GF-D8 (cell line): Measurements from ENCODE around the gene CHN1.

Source experiments
- DNase-seq: peaks from one replicate; lab custom pipeline; 2025; lab: John Stamatoyannopoulos, UW

CHN1 gene

DNA sequence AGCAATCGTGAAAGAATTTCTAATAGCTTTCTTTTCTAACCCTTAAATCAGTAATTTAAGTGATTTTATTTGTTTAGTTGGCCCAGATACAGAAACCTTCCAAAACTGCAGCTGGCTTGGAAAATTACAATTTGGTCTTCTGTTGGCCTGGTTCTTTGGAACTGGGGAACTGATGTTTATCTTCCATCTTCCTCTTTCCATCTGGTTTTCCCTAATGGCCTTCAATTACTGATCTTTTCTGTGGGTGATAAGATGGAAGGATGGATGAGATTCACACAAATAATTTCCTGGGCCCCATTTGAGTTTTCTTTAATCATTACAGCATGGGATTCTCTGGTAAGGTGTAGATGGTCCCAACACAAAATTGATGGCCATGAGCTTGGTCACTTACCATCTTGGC is 134.4 kb downstream of the CHN1 start:
- DNase-seq = no peak

DNA sequence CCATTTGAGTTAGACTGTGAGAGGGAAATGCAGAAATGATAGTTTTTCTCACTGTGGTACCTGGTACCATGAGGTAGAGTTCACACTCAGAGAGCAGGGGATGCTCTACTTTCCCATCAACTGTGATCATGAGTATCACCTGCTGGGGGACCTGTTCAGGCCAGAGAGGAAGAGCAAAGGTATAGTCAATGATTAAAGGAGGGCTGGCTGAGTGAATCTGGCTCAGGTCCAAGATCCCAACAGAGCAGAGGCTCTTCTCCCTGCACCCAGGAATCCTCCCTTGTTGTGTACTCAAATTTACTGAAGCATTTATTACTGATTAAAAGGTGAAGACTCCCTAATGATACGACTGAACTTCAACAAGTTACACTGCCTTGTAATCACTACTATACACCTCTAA is 136.3 kb downstream of the CHN1 start:
- DNase-seq = no peak

DNA sequence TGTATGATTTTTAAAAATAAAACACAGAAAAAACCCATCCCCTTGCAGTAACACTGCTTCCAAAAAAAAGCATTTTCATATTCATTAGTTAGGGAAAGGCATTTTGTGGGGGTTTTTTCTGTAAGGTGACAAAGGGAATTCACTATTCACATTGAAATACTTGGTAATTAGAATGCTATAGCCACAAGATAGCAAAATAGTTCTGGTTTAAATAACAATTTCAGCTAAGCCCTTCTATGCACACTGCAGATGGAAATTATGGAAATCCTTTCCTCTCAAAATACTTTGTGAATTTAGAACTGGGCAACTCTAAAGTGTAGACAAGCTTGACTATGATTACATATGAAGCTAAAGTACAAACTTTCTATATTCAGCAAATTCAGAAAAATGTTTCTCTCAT is 138.8 kb downstream of the CHN1 start:
- no peak for DNase-seq

DNA sequence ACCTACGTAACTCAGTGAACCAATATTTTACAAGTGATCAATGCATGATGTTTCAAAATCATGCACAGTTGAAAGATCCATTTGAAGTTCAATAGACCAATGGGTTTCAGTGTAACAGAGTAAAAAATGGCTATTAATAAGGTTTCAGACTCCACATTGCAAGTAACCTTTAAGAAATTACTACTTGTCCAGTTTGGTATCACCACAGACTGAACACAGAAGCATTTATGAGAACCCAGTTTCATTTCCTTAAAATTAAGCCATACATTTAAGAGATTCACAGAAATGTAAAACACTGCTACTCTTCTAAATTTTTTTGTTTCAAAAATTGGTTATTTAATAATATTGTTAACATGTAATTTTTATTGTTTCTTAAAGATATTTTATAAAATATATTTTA is 142.0 kb downstream of the CHN1 start:
- DNase-seq = no peak

DNA sequence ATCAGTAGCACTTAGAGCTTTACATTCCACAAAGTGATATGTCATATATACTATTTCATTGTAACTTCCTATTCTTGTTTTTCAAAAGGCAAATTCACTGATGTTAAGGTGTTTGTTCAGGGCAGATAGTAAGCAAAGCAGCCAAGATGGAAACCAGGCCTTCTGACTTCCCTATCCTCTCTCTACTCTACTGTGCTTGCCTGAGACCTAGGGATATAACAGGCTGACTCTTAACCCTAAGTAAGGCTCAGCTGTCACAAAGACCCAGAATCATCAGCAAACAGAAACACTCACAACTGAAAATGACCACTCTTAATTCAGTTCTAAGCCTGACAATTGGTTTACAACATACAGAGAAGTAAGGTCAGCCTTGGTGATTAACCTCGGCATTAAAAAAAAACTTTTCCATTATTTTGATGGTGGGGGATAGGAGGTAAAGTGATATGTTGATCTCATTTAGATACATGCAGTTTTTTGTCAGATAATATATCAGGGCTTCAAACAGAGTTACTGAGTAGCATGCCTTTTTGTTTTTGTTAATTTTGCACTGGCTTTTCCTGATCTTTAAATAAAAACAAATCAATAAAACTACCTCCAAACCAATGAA is 145.5 kb downstream of the CHN1 start:
- no peak for DNase-seq

DNA sequence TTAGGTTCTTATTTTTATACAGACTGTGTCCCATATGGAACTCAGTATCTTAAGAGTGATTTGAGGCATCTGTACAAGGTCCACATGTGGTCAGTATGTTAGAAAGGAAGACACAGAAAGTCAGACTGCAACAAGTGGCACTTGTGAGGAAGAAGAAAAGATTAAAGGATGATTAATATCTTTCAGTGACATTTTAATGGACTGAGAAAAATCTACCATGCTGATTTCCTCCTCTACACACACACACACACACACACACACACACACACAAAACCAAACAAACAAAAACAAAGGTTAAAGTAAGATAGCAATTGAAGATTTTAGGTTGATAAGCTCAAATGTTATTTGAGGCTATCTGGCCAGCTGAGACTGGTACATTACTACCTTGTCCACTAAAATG is 146.4 kb downstream of the CHN1 start:
- DNase-seq = no peak

DNA sequence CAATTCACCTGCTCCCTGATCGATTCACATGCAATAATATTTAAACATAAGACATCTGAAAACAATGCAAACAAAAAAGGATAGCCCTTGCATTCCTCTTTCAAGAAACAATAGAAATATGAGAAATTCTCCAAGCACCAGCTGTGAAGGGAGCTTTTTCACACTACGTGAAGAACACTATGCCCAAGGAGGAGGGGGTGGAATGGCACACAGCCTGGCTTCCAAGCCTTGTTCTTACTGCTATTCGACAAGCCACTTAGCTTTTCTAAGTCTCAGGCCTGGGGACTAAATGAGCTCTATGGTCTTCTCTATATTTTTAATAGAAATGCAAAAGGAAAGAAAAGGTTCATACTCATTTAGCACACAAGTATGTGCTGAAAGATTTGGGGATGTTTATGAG is 148.7 kb downstream of the CHN1 start:
- no peak for DNase-seq

DNA sequence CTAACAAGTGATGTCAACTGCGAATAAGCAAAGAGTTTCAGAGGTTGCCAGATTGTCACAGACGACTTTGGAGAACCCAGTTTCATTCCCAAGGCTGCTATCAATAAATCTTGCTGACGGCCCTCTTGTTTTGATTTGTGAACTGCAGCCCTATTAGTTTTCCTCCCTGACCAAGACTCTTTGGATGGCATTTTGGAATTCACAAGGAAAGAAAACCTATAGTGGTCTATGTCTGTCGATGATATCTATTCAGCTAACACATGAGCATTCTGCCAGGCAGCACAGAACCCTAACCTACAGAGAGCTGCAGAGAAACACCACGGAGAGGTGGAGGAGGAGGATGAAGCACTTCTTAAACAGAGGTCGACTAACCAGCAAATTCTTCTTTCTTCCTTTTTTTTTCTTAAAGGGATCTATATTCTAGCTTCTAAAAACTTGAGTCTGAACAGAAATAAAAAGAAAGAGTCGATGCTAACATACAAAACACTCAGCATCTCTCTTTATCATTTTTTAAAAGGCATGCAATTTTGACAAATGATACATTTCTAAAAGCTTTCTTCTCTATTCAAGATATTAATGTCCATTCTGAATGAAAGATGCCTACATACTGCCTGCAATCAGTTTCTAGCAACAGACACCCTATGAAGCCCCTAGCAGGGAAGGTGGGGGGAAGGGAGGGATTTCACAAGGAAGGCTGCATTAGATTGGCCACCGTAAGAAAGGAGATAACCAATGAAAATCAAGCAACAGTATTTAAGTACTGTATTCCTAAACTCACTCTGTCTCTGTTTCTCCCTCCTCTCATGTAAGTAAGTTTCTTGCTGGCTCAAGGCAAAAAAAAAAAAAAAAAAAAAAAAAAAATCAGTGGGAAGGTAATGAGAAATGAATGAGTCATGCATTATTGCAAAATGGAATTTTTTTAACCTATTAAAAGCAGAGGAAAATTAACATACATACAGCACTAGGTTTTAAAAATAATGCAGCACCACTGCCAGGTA is 157.9 kb downstream of the CHN1 start:
- DNase-seq = no peak

DNA sequence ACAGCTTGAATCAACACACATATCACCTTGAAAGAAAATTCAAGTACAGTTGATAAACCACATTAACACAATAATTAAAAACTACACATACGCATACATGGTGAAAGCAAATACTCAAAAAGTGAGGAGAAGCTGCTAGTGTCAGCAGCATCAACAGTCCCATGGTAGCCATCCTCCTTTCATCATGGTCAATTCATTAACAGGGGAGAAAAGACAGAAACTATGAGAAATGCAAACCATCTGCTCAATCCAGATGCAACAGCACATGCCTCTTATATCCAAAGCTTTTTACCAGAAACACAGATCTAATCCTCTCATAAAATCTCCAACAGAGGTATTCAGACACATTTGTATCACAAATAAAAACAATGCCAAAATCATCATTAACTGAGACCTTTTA is 159.0 kb downstream of the CHN1 start:
- DNase-seq = no peak

DNA sequence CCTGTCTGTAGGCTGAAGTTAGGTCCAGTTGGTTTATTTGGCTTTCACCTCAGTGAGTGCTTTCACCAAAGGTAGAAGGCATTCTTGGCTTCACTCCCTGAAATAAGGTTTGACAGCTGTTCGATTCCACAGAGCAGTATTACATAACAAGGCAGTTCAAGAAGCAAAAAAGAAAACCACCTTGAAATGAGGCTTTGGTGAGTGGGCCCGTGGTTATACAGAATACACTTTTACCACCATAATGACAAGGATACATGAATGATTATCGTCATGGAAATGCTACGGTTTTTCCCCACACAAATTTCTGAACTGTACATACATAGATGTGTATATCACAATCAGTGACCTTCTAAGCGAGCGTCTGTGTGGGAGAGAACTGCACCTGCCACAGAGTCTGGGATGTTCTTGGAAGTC is 160.9 kb downstream of the CHN1 start:
- DNase-seq = no peak

DNA sequence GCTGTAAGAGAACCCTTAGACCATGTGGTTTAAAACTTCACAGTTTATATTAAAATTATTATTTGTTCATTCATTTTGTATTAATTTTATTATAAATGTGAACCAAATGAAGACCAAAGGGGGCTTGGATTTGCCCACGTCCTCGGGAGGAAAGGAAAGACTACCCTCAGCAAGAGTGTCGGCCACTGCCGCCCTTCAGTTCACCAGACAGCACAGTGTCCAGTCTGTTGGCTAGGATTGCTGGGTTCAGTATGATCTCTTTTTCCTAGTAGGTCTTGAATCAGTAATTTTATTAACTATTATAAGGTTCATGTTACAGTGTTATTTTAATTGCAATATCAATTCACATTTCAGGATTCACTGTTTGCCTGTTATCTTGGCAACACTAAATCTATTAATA is 162.7 kb downstream of the CHN1 start:
- no peak for DNase-seq

DNA sequence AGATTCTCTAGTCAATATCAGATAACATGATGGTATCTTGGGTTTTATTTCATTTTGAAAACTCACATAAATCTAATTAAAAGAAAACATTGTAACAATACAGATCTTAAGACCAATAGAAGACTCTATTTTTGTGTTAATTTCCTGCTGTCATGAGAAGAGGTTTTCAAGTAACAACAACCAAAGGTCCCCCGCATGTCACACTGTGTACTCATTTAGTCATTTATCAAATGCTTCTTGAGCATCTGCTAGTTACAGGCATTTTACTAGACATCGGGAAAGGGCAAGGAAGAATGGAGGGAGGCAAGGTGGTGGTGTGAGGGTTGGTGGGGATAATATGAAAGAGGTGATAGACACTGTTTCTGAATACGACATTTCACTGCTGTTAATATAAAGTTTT is 163.2 kb downstream of the CHN1 start:
- no peak for DNase-seq

DNA sequence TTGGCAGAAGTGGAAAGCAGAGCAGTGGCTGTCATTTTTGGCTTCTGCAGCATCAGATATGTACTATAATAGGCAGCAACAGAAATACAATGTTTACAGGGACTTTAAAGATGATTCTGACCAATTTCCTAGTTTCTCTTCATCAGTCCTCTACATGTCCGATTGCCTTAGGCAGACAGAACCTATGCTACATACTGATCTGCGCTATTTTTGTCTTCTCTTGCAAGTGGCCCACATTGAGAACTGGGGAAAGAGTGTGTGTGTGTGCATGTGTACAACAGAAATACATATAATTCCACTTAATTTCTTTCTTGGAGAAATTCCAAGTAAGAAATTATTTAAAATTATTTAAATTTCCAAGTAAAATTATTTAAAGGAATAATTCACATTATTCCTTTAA is 163.8 kb downstream of the CHN1 start:
- no peak for DNase-seq

DNA sequence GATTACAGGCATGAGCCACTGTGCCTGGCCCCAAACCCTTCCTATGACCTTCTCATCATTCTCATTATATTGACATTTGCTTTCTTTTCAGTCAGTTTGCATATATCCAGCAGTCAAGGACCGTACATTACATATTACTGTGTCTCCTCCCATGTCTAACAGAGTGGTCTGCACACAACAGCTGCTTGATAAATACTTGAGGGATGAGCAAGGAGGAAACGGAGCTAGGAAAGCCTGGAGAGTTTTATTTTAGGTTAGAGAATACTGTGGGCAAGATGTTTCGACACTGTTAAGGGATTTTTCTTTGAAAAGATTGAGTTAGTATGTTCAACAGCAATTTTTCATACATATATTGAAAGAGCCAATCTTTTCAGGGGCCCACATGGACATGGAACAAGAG is 164.7 kb downstream of the CHN1 start:
- no peak for DNase-seq

DNA sequence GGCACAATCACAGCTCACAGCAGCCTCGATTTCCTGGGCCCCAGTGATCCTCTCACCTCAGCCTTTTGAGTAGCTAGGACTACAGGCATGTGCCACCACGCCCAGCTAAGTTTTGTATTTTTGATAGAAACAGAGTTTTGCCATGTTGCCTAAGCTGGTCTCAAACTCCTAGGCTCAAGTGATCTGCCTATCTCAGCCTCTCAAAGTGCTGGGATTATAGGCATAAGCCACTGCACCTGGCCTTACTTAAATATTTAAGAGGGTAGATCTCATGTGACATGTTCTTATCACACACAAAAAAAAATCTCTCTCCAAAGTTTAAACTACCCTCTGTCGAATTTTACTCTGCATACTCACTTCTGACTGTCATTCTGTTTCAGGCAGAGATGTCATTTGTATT is 165.5 kb downstream of the CHN1 start:
- no peak for DNase-seq

DNA sequence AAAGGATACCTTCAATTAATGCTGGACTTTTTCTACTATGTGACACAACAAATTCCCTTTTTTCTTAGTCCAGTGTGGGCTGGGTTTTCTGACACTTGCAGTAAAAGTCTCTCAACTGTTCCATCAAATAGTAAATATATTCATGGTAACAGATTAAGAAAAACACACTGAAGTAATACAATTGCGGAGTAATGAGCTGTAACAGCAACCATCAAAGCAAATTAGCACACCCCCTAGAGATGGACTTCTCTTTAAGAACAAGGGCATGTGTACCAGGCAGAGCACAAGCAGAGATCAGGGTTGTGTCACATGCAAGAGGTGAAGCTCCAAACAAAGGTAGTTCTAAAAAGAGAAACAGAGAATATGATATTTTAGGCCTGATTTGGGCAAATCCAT is 168.2 kb downstream of the CHN1 start:
- no peak for DNase-seq

DNA sequence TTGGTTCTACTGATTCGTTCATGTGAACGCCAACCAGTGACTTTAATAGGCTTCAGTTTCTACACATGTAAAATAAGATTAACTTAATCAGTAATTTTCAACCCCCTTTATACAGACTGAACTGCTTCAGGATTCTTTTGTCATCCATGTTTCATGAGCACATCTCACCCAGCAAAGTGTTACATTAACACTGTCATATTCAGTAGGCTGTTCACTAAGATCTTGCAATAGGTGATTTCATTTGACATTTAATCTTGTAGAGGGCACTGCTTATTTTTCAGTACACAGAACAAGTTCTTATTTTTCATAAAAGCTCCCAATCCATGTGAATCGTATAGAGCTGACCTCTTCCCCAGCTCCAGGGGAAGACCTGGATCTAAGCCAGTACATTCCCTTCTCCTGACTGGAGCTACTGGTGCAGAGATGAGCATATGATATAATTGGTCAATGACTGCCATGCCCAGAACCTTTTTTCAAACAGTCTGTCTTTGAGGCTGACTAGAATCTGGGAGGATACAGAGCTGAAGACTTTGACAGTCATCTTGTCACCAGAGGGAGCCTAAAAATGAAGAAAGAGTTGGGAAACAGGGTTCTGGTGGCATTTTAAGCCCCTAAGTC is 168.7 kb downstream of the CHN1 start:
- DNase-seq = no peak

DNA sequence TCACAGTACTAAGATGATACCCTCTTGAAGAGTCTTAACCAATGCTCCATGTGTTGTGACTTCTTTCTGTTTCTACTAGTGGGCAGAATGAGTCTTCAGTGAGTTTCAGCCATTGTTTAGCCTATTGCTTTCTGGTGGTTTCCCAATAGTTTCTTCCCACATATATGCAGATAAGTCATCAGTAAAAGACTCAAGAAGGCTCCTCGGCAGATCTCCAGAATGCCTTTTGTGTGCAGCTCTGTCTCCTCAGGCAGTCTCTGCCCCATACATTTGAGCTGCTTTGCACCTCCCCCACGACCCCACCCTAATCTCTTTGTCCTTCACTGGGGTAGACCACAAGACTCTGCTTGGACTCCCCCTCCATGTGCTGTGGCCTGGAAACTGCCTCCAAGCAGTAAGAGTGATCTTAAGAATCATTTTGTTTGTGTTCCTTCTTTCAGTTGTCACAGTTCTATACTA is 169.4 kb downstream of the CHN1 start:
- no peak for DNase-seq

DNA sequence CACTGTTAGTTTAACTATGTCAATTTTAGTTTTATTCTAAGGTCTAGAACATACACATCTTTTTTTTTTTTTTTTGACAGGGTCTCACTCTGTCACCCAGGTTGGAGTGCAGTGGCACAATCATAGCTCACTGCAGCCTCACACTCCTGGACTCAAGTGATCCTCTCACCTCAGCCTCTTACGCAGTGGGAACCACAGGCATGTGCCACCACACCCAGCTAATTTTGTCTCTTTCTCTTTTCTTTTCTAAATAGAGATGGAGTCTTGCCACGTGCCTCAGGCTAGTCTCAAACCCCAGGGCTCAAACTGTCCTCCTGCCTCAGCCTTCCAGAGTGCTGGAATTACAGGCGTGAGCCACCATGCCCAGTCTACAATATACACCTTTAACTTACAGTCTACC is 171.4 kb downstream of the CHN1 start:
- DNase-seq = no peak

DNA sequence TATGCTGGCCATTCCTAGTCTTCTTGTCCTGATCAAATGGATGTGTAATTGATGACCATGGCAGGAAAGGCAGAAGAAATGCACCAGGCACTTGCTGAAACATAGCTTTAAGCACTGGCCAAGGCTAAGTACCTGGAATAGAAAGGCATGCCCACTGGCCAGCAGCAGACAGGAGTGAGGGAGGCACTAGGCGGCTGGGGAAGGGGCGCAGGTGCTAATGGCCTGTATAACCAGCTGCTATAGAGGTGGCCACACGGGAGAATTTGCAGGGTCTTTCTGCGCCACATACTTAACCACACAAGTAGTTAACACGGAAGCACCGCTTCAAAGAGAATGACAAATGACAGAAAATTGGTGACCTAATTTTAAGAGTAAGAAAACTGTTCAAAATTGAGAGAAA is 174.6 kb downstream of the CHN1 start:
- DNase-seq = no peak

DNA sequence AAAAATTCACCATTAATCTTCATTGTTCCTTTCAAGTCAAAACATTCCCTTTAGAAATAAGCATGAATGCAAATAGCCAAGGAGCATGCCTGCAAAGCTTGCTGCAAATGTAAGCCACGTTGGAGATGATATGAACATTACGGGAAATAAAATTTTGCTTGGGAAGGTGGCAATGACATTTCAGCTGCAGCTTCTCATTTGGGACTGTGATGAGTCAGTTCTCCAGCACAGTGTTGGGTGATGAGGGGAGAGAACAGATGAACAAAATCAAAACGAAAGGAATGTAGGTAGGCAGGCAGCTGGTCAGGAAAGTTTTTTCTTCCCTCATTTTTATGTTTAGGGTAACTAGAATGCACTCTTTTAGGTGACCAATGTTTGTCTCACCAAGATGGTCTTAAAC is 175.6 kb downstream of the CHN1 start:
- no peak for DNase-seq

DNA sequence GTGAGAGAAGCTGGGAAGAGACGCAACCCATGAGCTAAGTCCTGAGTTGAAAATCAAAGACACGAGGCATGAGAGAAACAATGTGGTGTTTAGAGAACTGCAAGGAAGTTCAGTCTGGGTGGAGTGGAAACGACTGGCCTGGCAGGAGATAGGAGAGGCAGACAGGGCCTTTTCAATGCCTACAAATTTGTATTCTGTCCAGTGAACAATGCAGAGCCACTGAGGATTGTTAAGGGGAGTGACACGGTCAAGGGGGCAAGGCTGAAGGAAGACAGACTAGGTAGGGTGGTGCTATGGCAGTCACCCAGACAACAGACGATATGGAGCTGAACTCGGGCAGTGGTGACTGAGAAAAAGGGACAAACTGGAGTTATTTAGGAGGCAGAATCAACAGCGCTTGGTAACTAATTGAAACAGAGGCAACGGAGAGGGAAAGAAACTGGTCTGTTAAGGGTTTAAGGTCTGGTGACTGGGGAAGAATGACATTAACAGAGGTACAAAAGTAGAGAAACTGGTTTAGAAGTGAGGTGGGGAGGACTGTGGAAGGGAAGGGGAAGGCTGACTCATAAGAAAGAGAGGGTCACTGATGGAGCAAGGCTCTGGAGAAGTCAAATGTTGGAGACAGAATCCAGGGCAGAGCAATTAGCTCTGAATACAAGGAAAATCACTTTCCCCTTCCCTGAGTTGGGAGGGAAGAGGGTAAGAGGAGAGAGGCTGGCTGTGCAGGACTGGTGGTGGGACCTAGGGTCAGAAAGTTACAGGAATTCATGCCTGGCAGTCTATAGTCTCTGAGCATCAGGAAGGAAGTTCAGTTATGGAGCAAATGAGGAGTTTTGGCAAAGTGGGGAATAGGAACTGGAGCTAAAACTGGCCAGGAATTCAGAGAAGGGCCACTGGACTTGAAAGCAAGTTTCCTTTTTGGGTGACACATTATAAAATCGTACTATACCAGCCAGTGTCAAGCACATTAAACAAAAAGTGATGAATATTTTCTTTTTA is 177.5 kb downstream of the CHN1 start:
- no peak for DNase-seq
